Astrocyte (in vitro differentiated cells and primary cell): ENCODE data around the gene MAGI1.

ENCODE experiments used
- EZH2 ChIP-seq: IDR thresholded peaks from 2 replicates; pipeline ENCODE4 v1.6.1; 2012; ENCODE audit warnings: mild to moderate bottlenecking, low read length, inconsistent platforms; ENCODE audit not compliant: insufficient read depth
- TF ChIP-seq, protein P1 (sequence below): IDR thresholded peaks from 2 replicates; pipeline ENCODE4 v1.5.1; 2011; ENCODE audit warnings: low read depth, mild to moderate bottlenecking, inconsistent platforms, low read length, moderate library complexity; ENCODE audit not compliant: insufficient read depth

DNA sequence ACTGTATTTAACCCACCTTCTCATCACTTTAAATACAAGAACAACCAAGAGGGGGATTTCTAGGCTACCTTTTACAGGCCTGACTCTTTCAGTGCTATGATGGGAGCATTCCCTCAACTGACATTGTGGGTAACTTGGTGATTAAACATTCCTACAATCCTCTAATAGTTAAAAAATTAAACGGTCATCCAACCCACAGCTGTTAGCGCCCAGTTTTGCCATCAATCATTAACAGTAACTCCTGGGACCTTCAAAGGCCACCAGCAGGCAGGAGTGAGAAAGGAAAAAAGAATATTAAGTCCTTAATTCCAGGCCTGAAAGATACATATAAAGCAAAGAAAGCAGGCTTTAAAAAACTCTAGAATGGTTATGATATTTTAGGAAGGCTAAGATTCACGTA, 512.1 kb downstream of the MAGI1 start:
- TF ChIP-seq, protein P1, sequence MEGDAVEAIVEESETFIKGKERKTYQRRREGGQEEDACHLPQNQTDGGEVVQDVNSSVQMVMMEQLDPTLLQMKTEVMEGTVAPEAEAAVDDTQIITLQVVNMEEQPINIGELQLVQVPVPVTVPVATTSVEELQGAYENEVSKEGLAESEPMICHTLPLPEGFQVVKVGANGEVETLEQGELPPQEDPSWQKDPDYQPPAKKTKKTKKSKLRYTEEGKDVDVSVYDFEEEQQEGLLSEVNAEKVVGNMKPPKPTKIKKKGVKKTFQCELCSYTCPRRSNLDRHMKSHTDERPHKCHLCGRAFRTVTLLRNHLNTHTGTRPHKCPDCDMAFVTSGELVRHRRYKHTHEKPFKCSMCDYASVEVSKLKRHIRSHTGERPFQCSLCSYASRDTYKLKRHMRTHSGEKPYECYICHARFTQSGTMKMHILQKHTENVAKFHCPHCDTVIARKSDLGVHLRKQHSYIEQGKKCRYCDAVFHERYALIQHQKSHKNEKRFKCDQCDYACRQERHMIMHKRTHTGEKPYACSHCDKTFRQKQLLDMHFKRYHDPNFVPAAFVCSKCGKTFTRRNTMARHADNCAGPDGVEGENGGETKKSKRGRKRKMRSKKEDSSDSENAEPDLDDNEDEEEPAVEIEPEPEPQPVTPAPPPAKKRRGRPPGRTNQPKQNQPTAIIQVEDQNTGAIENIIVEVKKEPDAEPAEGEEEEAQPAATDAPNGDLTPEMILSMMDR: no peak
- no peak for TF ChIP-seq EZH2
